ENCODE data around the gene SH2D4B. TPM values are rescaled to one million over a fixed set of nuclear protein-coding genes. Genes with fewer than 3 reads are reported as not detected.

Gene SH2D4B
- total and polyA plus RNA-seq, 10 of the 15 experiments (the other 5 are each of a cell fraction or from before 2014, with no cell fraction given): 0.04 to 0.21 (median 0.13) TPM; not detected in 5

DNA sequence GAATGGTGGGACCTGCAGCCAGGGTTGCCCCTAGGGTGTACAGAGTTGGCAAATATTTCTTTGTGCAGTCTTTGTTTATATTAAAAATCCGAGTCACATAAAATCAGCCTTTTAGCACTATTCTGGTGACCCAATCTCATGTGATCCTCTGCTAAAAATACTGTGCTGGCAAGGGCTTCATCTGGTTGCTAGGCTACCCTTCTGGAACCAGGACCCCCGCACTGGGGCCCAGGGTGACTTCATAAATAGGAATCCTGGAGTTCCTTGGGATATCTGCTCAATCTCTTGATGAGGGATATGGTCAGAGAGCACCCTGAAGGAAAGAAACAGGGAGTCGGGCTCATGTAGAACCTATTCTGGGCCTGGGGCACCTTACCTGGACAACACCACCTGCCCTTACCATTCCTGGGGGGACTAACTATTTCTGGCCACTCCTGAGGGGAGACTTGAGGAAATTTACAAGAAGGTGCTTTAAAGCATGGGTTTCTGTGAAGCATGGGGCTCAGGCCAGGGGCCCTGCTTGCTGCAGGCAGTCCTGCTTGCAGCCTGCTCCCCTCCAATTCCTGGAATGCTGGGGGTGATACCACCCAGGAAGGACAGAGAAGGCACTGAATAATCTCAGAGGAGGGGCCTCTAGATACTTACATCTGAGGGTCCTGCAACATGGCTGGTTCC is 44.7 kb downstream of the SH2D4B start (continued):
- TF ChIP-seq, protein P1, sequence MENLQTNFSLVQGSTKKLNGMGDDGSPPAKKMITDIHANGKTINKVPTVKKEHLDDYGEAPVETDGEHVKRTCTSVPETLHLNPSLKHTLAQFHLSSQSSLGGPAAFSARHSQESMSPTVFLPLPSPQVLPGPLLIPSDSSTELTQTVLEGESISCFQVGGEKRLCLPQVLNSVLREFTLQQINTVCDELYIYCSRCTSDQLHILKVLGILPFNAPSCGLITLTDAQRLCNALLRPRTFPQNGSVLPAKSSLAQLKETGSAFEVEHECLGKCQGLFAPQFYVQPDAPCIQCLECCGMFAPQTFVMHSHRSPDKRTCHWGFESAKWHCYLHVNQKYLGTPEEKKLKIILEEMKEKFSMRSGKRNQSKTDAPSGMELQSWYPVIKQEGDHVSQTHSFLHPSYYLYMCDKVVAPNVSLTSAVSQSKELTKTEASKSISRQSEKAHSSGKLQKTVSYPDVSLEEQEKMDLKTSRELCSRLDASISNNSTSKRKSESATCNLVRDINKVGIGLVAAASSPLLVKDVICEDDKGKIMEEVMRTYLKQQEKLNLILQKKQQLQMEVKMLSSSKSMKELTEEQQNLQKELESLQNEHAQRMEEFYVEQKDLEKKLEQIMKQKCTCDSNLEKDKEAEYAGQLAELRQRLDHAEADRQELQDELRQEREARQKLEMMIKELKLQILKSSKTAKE (IDR thresholded peaks at IDR 0.05; ENCODE audit: low read depth, poor library complexity, severe bottlenecking): no peak
- TF ChIP-seq, protein P2, sequence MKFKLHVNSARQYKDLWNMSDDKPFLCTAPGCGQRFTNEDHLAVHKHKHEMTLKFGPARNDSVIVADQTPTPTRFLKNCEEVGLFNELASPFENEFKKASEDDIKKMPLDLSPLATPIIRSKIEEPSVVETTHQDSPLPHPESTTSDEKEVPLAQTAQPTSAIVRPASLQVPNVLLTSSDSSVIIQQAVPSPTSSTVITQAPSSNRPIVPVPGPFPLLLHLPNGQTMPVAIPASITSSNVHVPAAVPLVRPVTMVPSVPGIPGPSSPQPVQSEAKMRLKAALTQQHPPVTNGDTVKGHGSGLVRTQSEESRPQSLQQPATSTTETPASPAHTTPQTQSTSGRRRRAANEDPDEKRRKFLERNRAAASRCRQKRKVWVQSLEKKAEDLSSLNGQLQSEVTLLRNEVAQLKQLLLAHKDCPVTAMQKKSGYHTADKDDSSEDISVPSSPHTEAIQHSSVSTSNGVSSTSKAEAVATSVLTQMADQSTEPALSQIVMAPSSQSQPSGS (IDR thresholded peaks at IDR 0.05; ENCODE audit: low read length): no peak
- no peak for TF ChIP-seq JUNB (IDR thresholded peaks at IDR 0.05)

DNA sequence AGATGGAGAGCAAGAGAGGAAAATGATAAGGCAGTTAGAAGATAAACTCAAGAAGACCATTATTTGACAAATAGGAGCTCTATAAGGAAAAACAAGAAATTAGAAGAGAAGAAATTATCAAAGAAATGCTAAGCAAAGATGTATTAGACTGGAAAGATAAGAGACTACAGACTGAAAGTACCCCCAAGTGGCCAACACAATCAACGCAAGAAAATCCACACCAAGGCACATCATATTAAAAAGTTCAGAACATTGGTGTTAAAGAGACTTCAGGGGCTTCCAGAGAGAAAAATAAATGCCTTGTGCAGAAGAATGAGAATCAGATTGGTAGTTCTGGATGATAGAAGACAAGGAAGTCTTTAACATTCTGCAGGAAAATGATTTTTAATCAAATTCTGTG is 46.0 kb downstream of the SH2D4B start:
- Histone ChIP-seq H4K20me1 (ENCODE audit: control insufficient read depth, insufficient read depth) (no peaks in the 10 kb centered on the region), H3K79me2 (ENCODE audit: control insufficient read depth, insufficient read depth, low read length) (no peaks in the 10 kb centered on the region), H3K9me3 (replicated peaks; ENCODE audit: control insufficient read depth, insufficient read depth, low read length) (peaks cover 2% of the 10 kb centered on the region; the same call in 2 of the 3 replicates), H3K36me3 (ENCODE audit: control insufficient read depth in 2 of 2, insufficient read depth in 2 of 2, low read length in 1 of 2) (no peaks in the 10 kb centered on the region), H3K27me3 (replicated peaks in 1 of 2; ENCODE audit: control insufficient read depth in 2 of 2, insufficient read depth in 2 of 2, low read length in 1 of 2) (no peaks in the 10 kb centered on the region), H3K27ac (ENCODE audit: control insufficient read depth, insufficient read depth) (no peak overlapping the region), H3K4me2 (ENCODE audit: control insufficient read depth, insufficient read depth) (no peak overlapping the region), H3K4me3 (no peak overlapping the region), H2AFZ (ENCODE audit: control insufficient read depth, low read depth, low read length) (no peak overlapping the region), H3K4me1 (ENCODE audit: control insufficient read depth, insufficient read depth, low read length) (peaks cover 2% of the 10 kb centered on the region; the same call in 1 of the 2 replicates), H3K9ac (ENCODE audit: control insufficient read depth, insufficient read depth, low read length) (no peak overlapping the region)
- in situ Hi-C loops (cut with MboI): no loop called here
- SMC1A ChIA-PET (ENCODE audit: uncharacterized antibody, unreplicated experiment): interaction anchor here (0.7 to 1.8 kb wide), 5 partner anchors 17 to 73 kb away, joined by 3 to 6 read pairs (median 4); no protein-coding TSS in a partner anchor
- no TSS peak for BruUV-seq (replicated peaks)
- no peak for FAIRE-seq
- POLR2A ChIA-PET: no interaction called here
- TF ChIP-seq ZNF207 (IDR thresholded peaks at IDR 0.05; ENCODE audit: borderline replicate concordance) (no peak), ESRRA (IDR thresholded peaks at IDR 0.05; ENCODE audit: low read length) (no peak), RAD21 (IDR thresholded peaks at IDR 0.05; ENCODE audit: insufficient read depth, low read depth, low read length) (peak; percentile 35; the same call in 1 of the 2 replicates)
- TF ChIP-seq, protein P3, sequence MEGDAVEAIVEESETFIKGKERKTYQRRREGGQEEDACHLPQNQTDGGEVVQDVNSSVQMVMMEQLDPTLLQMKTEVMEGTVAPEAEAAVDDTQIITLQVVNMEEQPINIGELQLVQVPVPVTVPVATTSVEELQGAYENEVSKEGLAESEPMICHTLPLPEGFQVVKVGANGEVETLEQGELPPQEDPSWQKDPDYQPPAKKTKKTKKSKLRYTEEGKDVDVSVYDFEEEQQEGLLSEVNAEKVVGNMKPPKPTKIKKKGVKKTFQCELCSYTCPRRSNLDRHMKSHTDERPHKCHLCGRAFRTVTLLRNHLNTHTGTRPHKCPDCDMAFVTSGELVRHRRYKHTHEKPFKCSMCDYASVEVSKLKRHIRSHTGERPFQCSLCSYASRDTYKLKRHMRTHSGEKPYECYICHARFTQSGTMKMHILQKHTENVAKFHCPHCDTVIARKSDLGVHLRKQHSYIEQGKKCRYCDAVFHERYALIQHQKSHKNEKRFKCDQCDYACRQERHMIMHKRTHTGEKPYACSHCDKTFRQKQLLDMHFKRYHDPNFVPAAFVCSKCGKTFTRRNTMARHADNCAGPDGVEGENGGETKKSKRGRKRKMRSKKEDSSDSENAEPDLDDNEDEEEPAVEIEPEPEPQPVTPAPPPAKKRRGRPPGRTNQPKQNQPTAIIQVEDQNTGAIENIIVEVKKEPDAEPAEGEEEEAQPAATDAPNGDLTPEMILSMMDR (IDR thresholded peaks at IDR 0.05 in 2 of 3, conservative IDR thresholded peaks at IDR 0.05 in 1 of 3; ENCODE audit: control insufficient read depth in 2 of 3, extremely low read depth in 1 of 3, insufficient read depth in 1 of 3, low read depth in 3 of 3, low read length in 3 of 3): peak in 1 of 3 experiments; percentile 24; a peak in 1 of 6 replicates
- intact Hi-C loops (cut with micrococcal nuclease; ENCODE audit: unreplicated experiment): no loop called here
- no peak for DNase-seq (ENCODE audit: low read depth, low spot score)
- RAD21 ChIA-PET (ENCODE audit: unreplicated experiment): interaction anchor here (1.2 to 2.0 kb wide), 3 partner anchors 15 to 79 kb away, joined by 4 to 11 read pairs (median 10); no protein-coding TSS in a partner anchor
- 5% methylated on average over 1 of the region's 1 CpG for WGBS (ENCODE audit: insufficient coverage, insufficient replicate concordance, low lambda C conversion rate, missing lambda C conversion rate)
- CTCF ChIA-PET: interaction anchor here (0.7 to 2.8 kb wide), 9 partner anchors 13 to 205 kb away, joined by 3 to 16 read pairs (median 3); no protein-coding TSS in a partner anchor
- ATAC-seq: peak; percentile 44; the same call in 1 of the 3 replicates
